Neuronal stem cell (in vitro differentiated cells): ENCODE data around the gene TAS2R60.
A peak's percentile ranks its signal among the peaks of the same experiment; 100 is the strongest.

Source experiments
- DNase-seq: peaks from one replicate; pipeline ENCODE4 v3.0.0-alpha.2; 2013; ENCODE audit warnings: low spot score
- H2AFZ ChIP-seq: one replicate; pipeline ENCODE4 v1.6.1; 2013; ENCODE audit warnings: mild to moderate bottlenecking, low read length, inconsistent platforms
- H2AK5ac ChIP-seq: 2 replicates; pipeline ENCODE4 v1.6.1; 2013; ENCODE audit warnings: low read depth, mild to moderate bottlenecking, inconsistent platforms, low read length, moderate library complexity, mixed read lengths
- H2BK120ac ChIP-seq: 2 replicates; pipeline ENCODE4 v1.6.1; 2013; ENCODE audit warnings: low read depth, mild to moderate bottlenecking, inconsistent platforms, low read length, moderate library complexity, mixed read lengths
- H2BK12ac ChIP-seq: one replicate; pipeline ENCODE4 v1.6.1; 2013; ENCODE audit warnings: low read length, inconsistent platforms
- H2BK15ac ChIP-seq: 2 replicates; pipeline ENCODE4 v1.6.1; 2013; ENCODE audit warnings: mild to moderate bottlenecking, low read length, inconsistent platforms, mixed read lengths
- H2BK5ac ChIP-seq: one replicate; pipeline ENCODE4 v1.6.1; 2013; ENCODE audit warnings: inconsistent platforms, mild to moderate bottlenecking, low read length, moderate library complexity
- H3K14ac ChIP-seq: one replicate; pipeline ENCODE4 v1.6.1; 2013; ENCODE audit warnings: low read length, inconsistent platforms
- H3K18ac ChIP-seq: 2 replicates; pipeline ENCODE4 v1.6.1; 2013; ENCODE audit warnings: low read length, inconsistent platforms
- H3K23ac ChIP-seq: 2 replicates; pipeline ENCODE4 v1.6.1; 2013; ENCODE audit warnings: low read depth, mild to moderate bottlenecking, mixed read lengths, low read length, inconsistent platforms; ENCODE audit not compliant: poor library complexity
- H3K27ac ChIP-seq: replicated peaks from 3 replicates; pipeline ENCODE4 v1.5.1; 2013; ENCODE audit warnings: low read length, inconsistent platforms
- H3K27me3 ChIP-seq, 3 experiments: 2 replicates each; pipeline ENCODE4 v1.6.1; 2013; ENCODE audit warnings: low read length in 3 of 3, mild to moderate bottlenecking in 2 of 3, inconsistent platforms in 1 of 3, low read depth in 1 of 3, mixed read lengths in 1 of 3, moderate library complexity in 1 of 3; ENCODE audit not compliant: control insufficient read depth in 3 of 3, insufficient read depth in 3 of 3
- H3K36me3 ChIP-seq, 2 donors: replicated peaks in 1 of 2; 2 replicates each; pipeline ENCODE4 v1.6.1; 2013; ENCODE audit warnings: low read length in 2 of 2; ENCODE audit not compliant: control insufficient read depth in 2 of 2, insufficient read depth in 2 of 2
- H3K4ac ChIP-seq: 2 replicates; pipeline ENCODE4 v1.6.1; 2013; ENCODE audit warnings: inconsistent platforms, mild to moderate bottlenecking, low read length, moderate library complexity
- H3K4me1 ChIP-seq, 2 donors: 1 replicate in 1 of 2; 2 replicates in 1 of 2; pipeline ENCODE4 v1.6.1; 2013; ENCODE audit warnings: low read length in 2 of 2, low read depth in 1 of 2; ENCODE audit not compliant: control insufficient read depth in 2 of 2, insufficient read depth in 1 of 2
- H3K4me2 ChIP-seq: one replicate; pipeline ENCODE4 v1.6.1; 2013; ENCODE audit warnings: mild to moderate bottlenecking, low read length, inconsistent platforms; ENCODE audit not compliant: insufficient read depth, poor library complexity, severe bottlenecking
- H3K4me3 ChIP-seq, 2 donors: 2 replicates each; pipeline ENCODE4 v1.5.1; 2013; ENCODE audit warnings: low read length in 2 of 2, mild to moderate bottlenecking in 2 of 2, inconsistent platforms in 1 of 2, moderate library complexity in 1 of 2
- H3K79me1 ChIP-seq: one replicate; pipeline ENCODE4 v1.6.1; 2013; ENCODE audit warnings: low read depth, mild to moderate bottlenecking, inconsistent platforms, low read length, moderate library complexity
- H3K9ac ChIP-seq: one replicate; pipeline ENCODE4 v1.6.1; 2013; ENCODE audit warnings: mild to moderate bottlenecking, low read depth, low read length, inconsistent platforms; ENCODE audit not compliant: poor library complexity
- H3K9me3 ChIP-seq, 2 donors: replicated peaks in 1 of 2; 2 replicates each; pipeline versions ENCODE3 to v1.6.1; 2013; ENCODE audit warnings: low read length in 2 of 2, mild to moderate bottlenecking in 2 of 2, inconsistent platforms in 1 of 2, low read depth in 1 of 2, mixed read lengths in 1 of 2, moderate library complexity in 1 of 2; ENCODE audit not compliant: control insufficient read depth in 2 of 2, insufficient read depth in 1 of 2
- H4K8ac ChIP-seq: one replicate; pipeline ENCODE4 v1.6.1; 2013; ENCODE audit warnings: low read depth, mild to moderate bottlenecking, inconsistent platforms, low read length, moderate library complexity
- H4K91ac ChIP-seq: one replicate; pipeline ENCODE4 v1.6.1; 2013; ENCODE audit warnings: low read length, low read depth, mild to moderate bottlenecking, inconsistent platforms; ENCODE audit not compliant: poor library complexity
- WGBS, 2 donors: extraction: QIAGEN DNeasy Blood & Tissue Kit; methylation state at CpG; one replicate each; pipeline ENCODE4 v1.1.7; 2013; ENCODE audit warnings: missing lambda C conversion rate in 2 of 2, mixed read lengths in 1 of 2; ENCODE audit not compliant: insufficient read length in 2 of 2, insufficient replicate concordance in 1 of 2; ENCODE audit errors: extremely low coverage in 2 of 2; 5-methylcytosine and 5-hydroxymethylcytosine counted together

The TAS2R60 gene

DNA sequence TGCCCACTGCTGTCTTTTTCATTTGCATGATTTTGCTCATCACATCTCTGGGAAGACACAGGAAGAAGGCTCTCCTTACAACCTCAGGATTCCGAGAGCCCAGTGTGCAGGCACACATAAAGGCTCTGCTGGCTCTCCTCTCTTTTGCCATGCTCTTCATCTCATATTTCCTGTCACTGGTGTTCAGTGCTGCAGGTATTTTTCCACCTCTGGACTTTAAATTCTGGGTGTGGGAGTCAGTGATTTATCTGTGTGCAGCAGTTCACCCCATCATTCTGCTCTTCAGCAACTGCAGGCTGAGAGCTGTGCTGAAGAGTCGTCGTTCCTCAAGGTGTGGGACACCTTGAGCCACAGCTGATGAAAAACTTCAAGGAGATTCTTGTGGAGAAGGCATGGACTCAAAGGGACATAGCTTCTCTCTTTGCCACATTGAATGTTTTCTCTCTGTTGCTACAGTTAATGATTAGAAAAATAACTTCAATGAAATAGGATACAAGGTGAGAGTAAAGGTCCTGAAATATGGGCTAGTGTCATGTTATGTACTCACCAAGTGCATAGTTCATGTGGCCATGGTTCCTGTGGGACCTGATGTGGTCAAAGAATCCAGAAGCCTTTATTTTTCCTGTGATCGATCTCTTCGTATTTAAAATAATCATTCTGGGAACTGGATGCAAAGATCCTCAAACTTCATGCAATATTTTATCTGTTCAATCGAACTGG is 970 bp downstream of the TAS2R60 start:
- H3K9ac ChIP-seq, result no peak overlapping the region
- H3K23ac ChIP-seq, result no peak overlapping the region
- H3K4me2 ChIP-seq, result no peak overlapping the region
- no peaks in the 10 kb centered on the region for H3K79me1 ChIP-seq
- H3K9me3 ChIP-seq, result no peaks in the 10 kb centered on the region
- no peak overlapping the region for H3K27ac ChIP-seq
- no peak for DNase-seq
- WGBS, 2 donors, result no CpG with 5 or more reads among the region's 6 CpGs
- peaks cover 0 to 2% (median 0%) of the 10 kb centered on the region in 3 experiments for H3K27me3 ChIP-seq
- no peak overlapping the region for H2BK12ac ChIP-seq
- no peak overlapping the region for H3K14ac ChIP-seq
- no peak overlapping the region for H4K91ac ChIP-seq
- no peak overlapping the region for H2BK5ac ChIP-seq
- H3K4me3 ChIP-seq, result no peak overlapping the region
- H2AK5ac ChIP-seq, result no peak overlapping the region
- H2AFZ ChIP-seq, result no peak overlapping the region
- no peak overlapping the region for H2BK15ac ChIP-seq
- no peak overlapping the region for H4K8ac ChIP-seq
- H3K4ac ChIP-seq, result no peak overlapping the region
- H3K36me3 ChIP-seq, result no peaks in the 10 kb centered on the region
- peaks cover 0 to 11% of the 10 kb centered on the region in 2 donors for H3K4me1 ChIP-seq
- H3K18ac ChIP-seq, result no peak overlapping the region
- no peak overlapping the region for H2BK120ac ChIP-seq

- Histone ChIP-seq H3K79me1 (no peaks in the 10 kb centered on the region), H3K4me1 (peaks cover 0 to 11% of the 10 kb centered on the region in 2 donors), H3K4me2 (no peak overlapping the region), H3K36me3 (no peaks in the 10 kb centered on the region), H3K9ac (no peak overlapping the region), H3K4me3 (no peak overlapping the region), H2AFZ (no peak overlapping the region), H4K8ac (no peak overlapping the region), H2AK5ac (no peak overlapping the region), H3K18ac (no peak overlapping the region), H3K23ac (no peak overlapping the region), H4K91ac (no peak overlapping the region), H2BK120ac (no peak overlapping the region), H2BK12ac (no peak overlapping the region), H3K4ac (no peak overlapping the region), H2BK15ac (no peak overlapping the region), H2BK5ac (no peak overlapping the region), H3K14ac (no peak overlapping the region), H3K27ac (no peak overlapping the region), H3K27me3 (peaks cover 0 to 2% (median 0%) of the 10 kb centered on the region in 3 experiments), H3K9me3 (no peaks in the 10 kb centered on the region)
- no CpG with 5 or more reads among the region's 1 CpG for WGBS, 2 donors
- no peak for DNase-seq
These were observed 1.5 kb downstream of the TAS2R60 start for GRCh38 chr7:143444785-143445184.

GRCh38 chr7:143447466-143447865 is 4.2 kb downstream of the TAS2R60 start:
- Histone ChIP-seq H3K4ac (no peak overlapping the region), H3K79me1 (no peaks in the 10 kb centered on the region), H3K14ac (no peak overlapping the region), H2AK5ac (no peak overlapping the region), H3K18ac (no peak overlapping the region), H2BK15ac (no peak overlapping the region), H3K4me1 (peaks cover 0 to 11% of the 10 kb centered on the region in 2 donors), H3K9me3 (no peaks in the 10 kb centered on the region), H3K27me3 (peaks cover 0 to 2% (median 0%) of the 10 kb centered on the region in 3 experiments), H2AFZ (no peak overlapping the region), H4K8ac (no peak overlapping the region), H4K91ac (no peak overlapping the region), H2BK12ac (no peak overlapping the region), H2BK5ac (no peak overlapping the region), H2BK120ac (no peak overlapping the region), H3K23ac (no peak overlapping the region), H3K9ac (no peak overlapping the region), H3K4me2 (no peak overlapping the region), H3K4me3 (no peak overlapping the region), H3K27ac (peak overlapping the region; percentile 18), H3K36me3 (no peaks in the 10 kb centered on the region)
- no CpG with 5 or more reads among the region's 3 CpGs for WGBS, 2 donors
- peak; percentile 14 for DNase-seq

DNA sequence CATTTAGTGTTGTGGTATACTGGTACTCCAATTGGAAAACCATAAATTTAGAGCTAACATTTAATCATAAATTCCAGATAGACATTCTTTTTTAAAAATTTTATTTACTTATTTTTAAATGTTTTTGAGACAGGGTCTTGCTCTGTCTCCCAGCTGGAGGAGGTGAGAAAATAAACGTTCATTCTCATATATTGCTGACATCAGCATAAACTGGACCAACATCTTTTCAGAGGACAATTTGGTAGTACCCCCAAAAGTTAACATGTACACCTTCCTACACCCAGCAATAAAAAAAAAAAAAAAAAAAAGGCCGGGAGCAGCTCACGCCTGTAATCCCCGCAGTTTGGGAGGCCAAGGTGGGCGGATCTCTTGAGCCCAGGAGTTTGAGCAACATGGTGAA is 5.2 kb downstream of the TAS2R60 start:
- Histone ChIP-seq H3K79me1 (no peaks in the 10 kb centered on the region), H2BK120ac (no peak overlapping the region), H2AK5ac (no peak overlapping the region), H2BK15ac (no peak overlapping the region), H2BK12ac (no peak overlapping the region), H3K14ac (no peak overlapping the region), H4K8ac (no peak overlapping the region), H4K91ac (no peak overlapping the region), H3K4ac (no peak overlapping the region), H3K9me3 (no peaks in the 10 kb centered on the region), H2AFZ (no peak overlapping the region), H3K36me3 (no peaks in the 10 kb centered on the region), H3K18ac (no peak overlapping the region), H3K9ac (no peak overlapping the region), H3K27me3 (peaks cover 0 to 2% (median 0%) of the 10 kb centered on the region in 3 experiments), H3K27ac (no peak overlapping the region), H3K4me3 (no peak overlapping the region), H3K4me1 (peaks cover 3 to 11% of the 10 kb centered on the region in 2 donors), H3K23ac (no peak overlapping the region), H2BK5ac (no peak overlapping the region), H3K4me2 (no peak overlapping the region)
- WGBS, 2 donors, result no CpG with 5 or more reads among the region's 5 CpGs
- no peak for DNase-seq
